ENCODE data around the gene HEPH.
"Not testable (repeated sequence)": the region's sequence is repeated elsewhere in the genome, so short reads cannot be mapped to it uniquely, and the experiment has no call there.

The HEPH gene, protein sequence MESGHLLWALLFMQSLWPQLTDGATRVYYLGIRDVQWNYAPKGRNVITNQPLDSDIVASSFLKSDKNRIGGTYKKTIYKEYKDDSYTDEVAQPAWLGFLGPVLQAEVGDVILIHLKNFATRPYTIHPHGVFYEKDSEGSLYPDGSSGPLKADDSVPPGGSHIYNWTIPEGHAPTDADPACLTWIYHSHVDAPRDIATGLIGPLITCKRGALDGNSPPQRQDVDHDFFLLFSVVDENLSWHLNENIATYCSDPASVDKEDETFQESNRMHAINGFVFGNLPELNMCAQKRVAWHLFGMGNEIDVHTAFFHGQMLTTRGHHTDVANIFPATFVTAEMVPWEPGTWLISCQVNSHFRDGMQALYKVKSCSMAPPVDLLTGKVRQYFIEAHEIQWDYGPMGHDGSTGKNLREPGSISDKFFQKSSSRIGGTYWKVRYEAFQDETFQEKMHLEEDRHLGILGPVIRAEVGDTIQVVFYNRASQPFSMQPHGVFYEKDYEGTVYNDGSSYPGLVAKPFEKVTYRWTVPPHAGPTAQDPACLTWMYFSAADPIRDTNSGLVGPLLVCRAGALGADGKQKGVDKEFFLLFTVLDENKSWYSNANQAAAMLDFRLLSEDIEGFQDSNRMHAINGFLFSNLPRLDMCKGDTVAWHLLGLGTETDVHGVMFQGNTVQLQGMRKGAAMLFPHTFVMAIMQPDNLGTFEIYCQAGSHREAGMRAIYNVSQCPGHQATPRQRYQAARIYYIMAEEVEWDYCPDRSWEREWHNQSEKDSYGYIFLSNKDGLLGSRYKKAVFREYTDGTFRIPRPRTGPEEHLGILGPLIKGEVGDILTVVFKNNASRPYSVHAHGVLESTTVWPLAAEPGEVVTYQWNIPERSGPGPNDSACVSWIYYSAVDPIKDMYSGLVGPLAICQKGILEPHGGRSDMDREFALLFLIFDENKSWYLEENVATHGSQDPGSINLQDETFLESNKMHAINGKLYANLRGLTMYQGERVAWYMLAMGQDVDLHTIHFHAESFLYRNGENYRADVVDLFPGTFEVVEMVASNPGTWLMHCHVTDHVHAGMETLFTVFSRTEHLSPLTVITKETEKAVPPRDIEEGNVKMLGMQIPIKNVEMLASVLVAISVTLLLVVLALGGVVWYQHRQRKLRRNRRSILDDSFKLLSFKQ

DNA sequence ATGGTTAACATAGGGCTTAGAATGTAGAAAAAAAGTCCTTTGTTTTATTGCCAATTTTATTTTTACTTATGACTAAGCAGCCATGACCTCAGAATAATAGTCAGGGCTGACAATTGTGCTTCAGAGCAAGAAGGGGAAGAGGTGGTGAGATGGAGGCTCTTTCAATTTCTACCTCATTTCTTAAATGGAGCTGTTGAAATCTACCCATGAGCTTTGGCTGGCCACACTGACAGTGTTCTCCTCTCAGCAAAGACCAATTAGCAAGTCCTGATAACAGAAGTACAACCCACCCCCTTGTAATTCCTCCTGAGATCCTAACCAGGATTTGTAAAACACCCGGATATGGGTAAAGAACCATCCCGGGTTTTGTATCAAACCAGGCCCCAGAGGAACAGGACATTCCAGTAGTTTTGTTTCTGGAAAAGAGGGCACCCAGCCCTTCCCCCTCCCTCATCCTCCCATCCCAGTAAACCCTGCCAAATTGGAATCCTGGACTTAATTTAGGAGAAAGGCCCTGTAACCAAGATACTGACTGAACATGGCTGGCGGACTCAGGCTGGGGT, at the start of gene HEPH:
Gene HEPH (plus strand): TSS at position 399 of the 563 bp plus-strand sequence. CDS start 6,324 bp downstream, outside the sequence.
- no peak for DNase-seq

- not testable (repeated sequence) for DNase-seq
Measured at GRCh38 chrX:66118722-66119121, 45.3 kb upstream of the HEPH start.

DNA sequence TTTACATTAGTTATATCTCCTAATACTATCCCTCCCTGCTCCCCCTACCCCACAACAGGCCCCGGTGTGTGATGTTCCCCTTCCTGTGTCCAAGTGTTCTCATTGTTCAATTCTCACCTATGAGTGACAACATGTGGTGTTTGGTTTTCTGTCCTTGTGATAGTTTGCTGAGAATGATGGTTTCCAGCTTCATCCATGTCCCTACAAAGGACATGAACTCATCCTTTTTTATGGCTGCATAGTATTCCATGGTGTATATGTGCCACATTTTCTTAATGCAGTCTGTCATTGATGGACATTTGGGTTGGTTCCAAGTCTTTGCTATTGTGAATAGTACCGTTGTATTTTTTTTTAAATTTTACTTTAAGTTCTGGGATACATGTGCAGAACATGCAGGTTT, 42.7 kb upstream of the HEPH start:
- DNase-seq: not testable (repeated sequence)

- DNase-seq: no peak
Measured at GRCh38 chrX:66126662-66127061, 37.4 kb upstream of the HEPH start.

GRCh38 chrX:66130469-66130868, 33.6 kb upstream of the HEPH start:
- no peak for DNase-seq

DNA sequence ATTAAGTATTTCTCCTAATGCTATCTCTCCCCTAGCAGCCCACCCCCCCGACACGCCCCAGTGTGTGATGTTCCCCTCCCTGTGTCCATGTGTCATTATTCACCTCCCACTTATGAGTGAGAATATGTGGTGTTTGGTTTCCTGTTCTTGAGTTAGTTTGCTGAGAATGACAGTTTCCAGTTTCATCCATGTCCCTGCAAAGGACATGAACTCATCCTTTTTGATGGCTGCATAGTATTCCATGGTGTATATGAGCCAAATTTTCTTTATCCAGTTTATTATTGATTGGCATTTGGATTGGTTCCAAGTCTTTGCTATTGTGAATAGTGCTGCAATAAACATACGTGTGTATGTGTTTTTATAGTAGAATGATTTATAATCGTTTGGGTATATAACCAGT, 28.8 kb upstream of the HEPH start:
- not testable (repeated sequence) for DNase-seq

GRCh38 chrX:66142351-66142750, 21.7 kb upstream of the HEPH start:
- no peak for DNase-seq

- DNase-seq: no peak
Measured at GRCh38 chrX:66144258-66144657, 19.8 kb upstream of the HEPH start.

- DNase-seq: no peak
Measured at GRCh38 chrX:66149519-66149918, 14.5 kb upstream of the HEPH start.

GRCh38 chrX:66150163-66150562, 13.9 kb upstream of the HEPH start:
- DNase-seq: no peak

DNA sequence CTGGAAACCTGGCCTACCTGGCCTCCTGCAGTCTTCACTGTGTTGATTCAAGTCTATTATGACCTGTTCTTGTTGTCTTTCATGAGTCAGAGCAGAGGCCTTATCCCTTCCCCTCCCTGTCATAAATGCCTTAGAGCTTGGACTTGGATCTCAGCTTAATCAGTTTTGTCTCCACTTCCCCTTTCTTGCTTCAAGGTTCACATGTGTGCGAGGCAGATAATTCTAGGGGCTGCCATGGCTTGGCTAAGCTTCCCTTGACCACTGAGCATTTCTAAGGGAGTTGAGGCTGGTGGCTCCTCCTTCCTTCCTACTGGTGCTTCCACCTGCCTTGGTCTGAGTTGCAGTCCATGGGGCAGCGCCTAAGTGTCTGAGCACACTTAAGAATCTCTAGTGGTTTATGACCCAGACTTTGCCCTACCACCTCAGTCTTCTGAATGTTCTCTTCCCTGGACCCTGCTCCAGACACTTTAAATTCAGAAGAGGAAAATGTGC, 1.7 kb upstream of the HEPH start:
- DNase-seq: no peak

DNA sequence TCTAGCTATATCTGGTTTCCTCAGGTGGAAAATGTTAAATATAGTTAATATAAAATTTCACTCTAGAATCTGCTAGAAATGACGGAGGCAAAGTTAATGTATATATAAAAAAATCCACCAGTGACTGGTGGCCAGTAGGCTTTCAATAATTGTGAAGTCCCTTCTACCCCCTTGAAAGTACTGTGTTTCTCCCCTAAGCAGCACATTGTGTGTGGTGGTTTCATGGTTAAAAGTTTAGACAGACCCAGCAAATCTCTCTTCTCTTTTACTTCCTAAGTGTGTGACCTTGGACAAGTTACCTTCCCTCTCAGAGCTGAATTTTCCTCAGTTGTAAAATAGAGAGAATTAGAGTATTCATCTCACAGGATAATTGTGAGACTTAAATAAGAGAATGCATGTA, 600 bp upstream of the HEPH start:
- no peak for DNase-seq

- no peak for DNase-seq
Measured at GRCh38 chrX:66164470-66164869, 423 bp downstream of the HEPH start.

- no peak for DNase-seq
Measured at GRCh38 chrX:66164931-66165330, 884 bp downstream of the HEPH start.

GRCh38 chrX:66166671-66167070, 2.6 kb downstream of the HEPH start:
- no peak for DNase-seq

DNA sequence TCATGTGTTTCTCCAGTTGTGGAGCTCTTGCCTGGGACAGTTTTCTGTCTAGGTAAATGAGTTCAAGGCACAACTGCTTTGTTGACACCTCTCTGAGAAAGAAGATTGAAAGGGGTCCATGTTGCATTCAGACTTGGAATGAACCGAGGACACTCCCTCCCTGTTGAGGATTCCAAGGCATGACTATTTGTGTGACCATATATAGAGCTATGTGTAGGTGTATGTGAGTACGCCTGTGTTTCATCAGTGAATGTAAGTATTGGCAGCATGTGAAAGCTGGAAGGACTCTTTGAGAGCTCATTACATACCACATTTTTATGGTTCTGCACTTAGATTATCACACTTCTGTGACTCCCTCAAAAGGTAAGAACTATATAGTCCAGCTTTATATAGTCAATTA, 3.4 kb downstream of the HEPH start:
- no peak for DNase-seq

GRCh38 chrX:66176134-66176533, 12.1 kb downstream of the HEPH start:
- no peak for DNase-seq

GRCh38 chrX:66191563-66191962, 27.5 kb downstream of the HEPH start:
- DNase-seq: no peak

DNA sequence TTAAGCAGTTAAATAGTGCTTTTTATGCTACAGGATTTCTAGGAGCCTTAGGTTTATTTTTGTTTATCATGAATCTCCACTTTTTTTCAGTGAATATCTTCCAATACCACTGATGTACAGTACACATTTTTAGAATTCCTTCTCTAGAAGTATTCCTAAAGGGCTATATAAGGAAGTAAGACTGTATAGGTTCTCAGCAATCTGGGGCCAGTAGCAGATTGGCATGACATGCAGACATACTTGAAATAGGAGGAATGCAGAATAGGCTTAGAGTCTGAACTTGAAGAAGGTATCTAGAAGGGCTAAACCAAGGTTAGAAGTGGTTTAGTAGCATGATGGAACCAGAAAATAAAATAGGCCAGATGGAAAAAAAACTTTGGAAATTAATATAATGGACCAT, 29.8 kb downstream of the HEPH start:
- no peak for DNase-seq

- no peak for DNase-seq
Measured at GRCh38 chrX:66200050-66200664, 36.1 kb downstream of the HEPH start.

- DNase-seq: peak; percentile 3
Measured at GRCh38 chrX:66200855-66201795, 37.1 kb downstream of the HEPH start.
